ENCODE measurements around the gene TSHZ1. TPM values are rescaled to one million over a fixed set of nuclear protein-coding genes. Genes with fewer than 3 reads are reported as not detected.

Gene TSHZ1
- total and polyA plus RNA-seq, 4 donors, result 6.2 to 19.9 (median 11.2) TPM

- 85 to 86% methylated on average over 4 of the region's 4 CpGs for WGBS, 2 donors
- no peaks in the 10 kb centered on the region for H3K27me3 ChIP-seq (ENCODE audit: control insufficient read depth in 3 of 3, insufficient read depth in 3 of 3, low read length in 2 of 3)
- peaks cover 5 to 27% (median 20%) of the 10 kb centered on the region in 4 donors for H3K36me3 ChIP-seq (ENCODE audit: control insufficient read depth in 4 of 4, insufficient read depth in 4 of 4, low read length in 4 of 4)
- TF ChIP-seq, protein P1, sequence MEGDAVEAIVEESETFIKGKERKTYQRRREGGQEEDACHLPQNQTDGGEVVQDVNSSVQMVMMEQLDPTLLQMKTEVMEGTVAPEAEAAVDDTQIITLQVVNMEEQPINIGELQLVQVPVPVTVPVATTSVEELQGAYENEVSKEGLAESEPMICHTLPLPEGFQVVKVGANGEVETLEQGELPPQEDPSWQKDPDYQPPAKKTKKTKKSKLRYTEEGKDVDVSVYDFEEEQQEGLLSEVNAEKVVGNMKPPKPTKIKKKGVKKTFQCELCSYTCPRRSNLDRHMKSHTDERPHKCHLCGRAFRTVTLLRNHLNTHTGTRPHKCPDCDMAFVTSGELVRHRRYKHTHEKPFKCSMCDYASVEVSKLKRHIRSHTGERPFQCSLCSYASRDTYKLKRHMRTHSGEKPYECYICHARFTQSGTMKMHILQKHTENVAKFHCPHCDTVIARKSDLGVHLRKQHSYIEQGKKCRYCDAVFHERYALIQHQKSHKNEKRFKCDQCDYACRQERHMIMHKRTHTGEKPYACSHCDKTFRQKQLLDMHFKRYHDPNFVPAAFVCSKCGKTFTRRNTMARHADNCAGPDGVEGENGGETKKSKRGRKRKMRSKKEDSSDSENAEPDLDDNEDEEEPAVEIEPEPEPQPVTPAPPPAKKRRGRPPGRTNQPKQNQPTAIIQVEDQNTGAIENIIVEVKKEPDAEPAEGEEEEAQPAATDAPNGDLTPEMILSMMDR (IDR thresholded peaks at IDR 0.05; ENCODE audit: control extremely low read depth, extremely low read depth), result no peak
- no peak overlapping the region for H3K27ac ChIP-seq (ENCODE audit: low read depth in 1 of 2, low read length in 1 of 2)
- DNase-seq (no peak), ATAC-seq (ENCODE audit: insufficient read depth, low FRiP score) (no peak)
- H3K4me1 ChIP-seq (ENCODE audit: control insufficient read depth in 5 of 5, insufficient read depth in 5 of 5, low read length in 5 of 5), result peaks cover 0 to 2% (median 0%) of the 10 kb centered on the region in 5 donors
- H3K9me3 ChIP-seq (ENCODE audit: control insufficient read depth in 4 of 4, insufficient read depth in 3 of 4, low read length in 3 of 4), result peaks cover 0 to 5% (median 0%) of the 10 kb centered on the region in 4 donors
- H3K9ac ChIP-seq (ENCODE audit: insufficient read depth in 1 of 2, low read length in 2 of 2), result no peak overlapping the region
- H3K4me3 ChIP-seq, result no peak overlapping the region
Measured at GRCh38 chr18:75289761-75290160, 79.2 kb downstream of the TSHZ1 start.

DNA sequence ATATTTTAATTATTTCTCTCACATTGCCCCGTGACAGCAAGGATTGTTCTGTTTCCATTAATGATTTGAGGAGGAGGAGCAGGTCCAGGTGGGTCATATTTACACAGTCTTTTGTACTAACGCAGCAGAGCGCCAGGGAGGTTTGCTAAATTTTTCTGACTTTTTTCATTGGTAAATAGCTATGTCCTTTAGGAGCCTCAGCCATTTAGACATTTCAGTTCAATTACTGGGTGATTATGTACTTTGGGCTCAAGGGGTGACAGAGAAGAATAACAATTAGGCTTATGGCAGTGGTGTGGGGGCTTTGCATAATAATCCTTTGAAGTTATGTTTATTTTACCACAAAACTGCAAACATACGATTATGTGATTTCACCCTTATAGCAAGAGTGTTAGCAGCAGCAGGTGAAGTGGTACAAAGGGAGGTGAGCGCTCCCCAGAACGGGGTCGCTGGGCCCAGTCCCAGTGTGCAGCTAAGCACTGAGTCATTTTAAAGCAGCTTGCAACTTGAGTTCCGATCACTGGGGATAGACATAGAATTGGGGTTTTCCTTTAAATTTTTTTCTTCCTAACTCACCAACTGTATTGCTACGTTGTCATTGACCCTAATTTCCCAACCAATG, 80.3 kb downstream of the TSHZ1 start:
- H3K27ac ChIP-seq (ENCODE audit: low read depth in 1 of 2, low read length in 1 of 2), result no peak overlapping the region
- no peak overlapping the region for H3K4me3 ChIP-seq
- DNase-seq (no peak), ATAC-seq (ENCODE audit: insufficient read depth, low FRiP score) (no peak)
- 81 to 89% methylated on average over 9 of the region's 9 CpGs for WGBS, 2 donors
- peaks cover 5 to 22% (median 18%) of the 10 kb centered on the region in 4 donors for H3K36me3 ChIP-seq (ENCODE audit: control insufficient read depth in 4 of 4, insufficient read depth in 4 of 4, low read length in 4 of 4)
- H3K9ac ChIP-seq (ENCODE audit: insufficient read depth in 1 of 2, low read length in 2 of 2), result no peak overlapping the region
- no peaks in the 10 kb centered on the region for H3K27me3 ChIP-seq (ENCODE audit: control insufficient read depth in 3 of 3, insufficient read depth in 3 of 3, low read length in 2 of 3)
- peaks cover 0 to 4% (median 0%) of the 10 kb centered on the region in 4 donors for H3K9me3 ChIP-seq (ENCODE audit: control insufficient read depth in 4 of 4, insufficient read depth in 3 of 4, low read length in 3 of 4)
- TF ChIP-seq, protein P1 (IDR thresholded peaks at IDR 0.05; ENCODE audit: control extremely low read depth, extremely low read depth), result no peak
- H3K4me1 ChIP-seq (ENCODE audit: control insufficient read depth in 5 of 5, insufficient read depth in 5 of 5, low read length in 5 of 5), result peaks cover 0 to 2% (median 0%) of the 10 kb centered on the region in 5 donors

DNA sequence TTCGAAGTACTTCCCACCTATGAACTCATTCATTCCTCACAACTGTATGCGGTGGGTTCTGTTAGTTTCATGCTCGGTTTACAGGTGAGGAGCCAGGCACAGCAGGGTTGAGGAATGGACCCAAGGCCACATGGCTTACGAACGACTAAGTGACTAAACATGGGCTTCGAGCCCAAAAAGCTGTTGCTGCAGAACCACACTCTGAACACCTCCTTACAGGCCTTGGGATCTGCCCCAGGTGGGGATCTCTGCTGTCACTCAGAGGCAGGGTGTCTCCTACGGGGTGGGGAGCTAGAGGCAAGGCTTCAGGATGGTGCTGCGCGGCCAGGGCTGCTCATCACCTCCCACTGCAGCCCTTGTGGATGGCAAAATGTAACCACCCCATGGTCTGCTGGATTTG, 80.9 kb downstream of the TSHZ1 start:
- Histone ChIP-seq H3K4me1 (ENCODE audit: control insufficient read depth in 5 of 5, insufficient read depth in 5 of 5, low read length in 5 of 5) (peaks cover 0 to 2% (median 0%) of the 10 kb centered on the region in 5 donors), H3K4me3 (no peak overlapping the region), H3K27me3 (ENCODE audit: control insufficient read depth in 3 of 3, insufficient read depth in 3 of 3, low read length in 2 of 3) (no peaks in the 10 kb centered on the region), H3K9me3 (ENCODE audit: control insufficient read depth in 4 of 4, insufficient read depth in 3 of 4, low read length in 3 of 4) (no peaks in the 10 kb centered on the region), H3K36me3 (ENCODE audit: control insufficient read depth in 4 of 4, insufficient read depth in 4 of 4, low read length in 4 of 4) (peaks cover 5 to 16% (median 13%) of the 10 kb centered on the region in 4 donors), H3K27ac (ENCODE audit: low read depth in 1 of 2, low read length in 1 of 2) (no peak overlapping the region), H3K9ac (ENCODE audit: insufficient read depth in 1 of 2, low read length in 2 of 2) (no peak overlapping the region)
- ATAC-seq (ENCODE audit: insufficient read depth, low FRiP score), result no peak
- TF ChIP-seq, protein P1 (IDR thresholded peaks at IDR 0.05; ENCODE audit: control extremely low read depth, extremely low read depth), result no peak
- DNase-seq, result no peak
- WGBS, 2 donors, result 94 to 95% methylated on average over 9 of the region's 9 CpGs
